GM10266 (cell line): ENCODE data around the gene CYBB.

Experiments
- DNase-seq: peaks from one replicate; pipeline ENCODE4 v3.0.0; 2012; ENCODE audit errors: extremely low spot score
- TF ChIP-seq, protein P1 (sequence below): IDR thresholded peaks from 2 replicates; pipeline ENCODE4 v1.5.1; 2012; ENCODE audit warnings: mild to moderate bottlenecking, low read depth; ENCODE audit not compliant: control insufficient read depth, insufficient read depth; ENCODE audit errors: missing control alignments

The CYBB gene

DNA sequence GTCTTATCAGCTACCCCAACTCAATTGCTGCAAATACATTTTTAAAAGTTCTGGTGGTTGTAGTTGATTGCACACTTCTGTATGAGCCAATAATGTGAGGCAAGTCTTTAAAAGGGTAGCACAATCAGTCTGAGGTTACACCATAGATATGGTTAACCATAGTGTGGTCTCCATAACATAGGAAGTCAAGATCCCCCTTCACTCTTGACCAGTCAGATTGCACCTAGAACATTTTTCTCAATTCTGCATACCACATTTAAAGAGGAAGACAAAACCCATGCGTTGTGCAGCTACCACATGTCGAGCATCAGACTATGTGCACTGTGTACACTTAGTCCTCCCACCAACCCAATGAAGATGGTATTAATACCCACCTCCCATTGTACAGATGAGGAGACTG is 26.5 kb upstream of the CYBB start:
- TF ChIP-seq, protein P1, sequence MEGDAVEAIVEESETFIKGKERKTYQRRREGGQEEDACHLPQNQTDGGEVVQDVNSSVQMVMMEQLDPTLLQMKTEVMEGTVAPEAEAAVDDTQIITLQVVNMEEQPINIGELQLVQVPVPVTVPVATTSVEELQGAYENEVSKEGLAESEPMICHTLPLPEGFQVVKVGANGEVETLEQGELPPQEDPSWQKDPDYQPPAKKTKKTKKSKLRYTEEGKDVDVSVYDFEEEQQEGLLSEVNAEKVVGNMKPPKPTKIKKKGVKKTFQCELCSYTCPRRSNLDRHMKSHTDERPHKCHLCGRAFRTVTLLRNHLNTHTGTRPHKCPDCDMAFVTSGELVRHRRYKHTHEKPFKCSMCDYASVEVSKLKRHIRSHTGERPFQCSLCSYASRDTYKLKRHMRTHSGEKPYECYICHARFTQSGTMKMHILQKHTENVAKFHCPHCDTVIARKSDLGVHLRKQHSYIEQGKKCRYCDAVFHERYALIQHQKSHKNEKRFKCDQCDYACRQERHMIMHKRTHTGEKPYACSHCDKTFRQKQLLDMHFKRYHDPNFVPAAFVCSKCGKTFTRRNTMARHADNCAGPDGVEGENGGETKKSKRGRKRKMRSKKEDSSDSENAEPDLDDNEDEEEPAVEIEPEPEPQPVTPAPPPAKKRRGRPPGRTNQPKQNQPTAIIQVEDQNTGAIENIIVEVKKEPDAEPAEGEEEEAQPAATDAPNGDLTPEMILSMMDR, result no peak
- no peak for DNase-seq

DNA sequence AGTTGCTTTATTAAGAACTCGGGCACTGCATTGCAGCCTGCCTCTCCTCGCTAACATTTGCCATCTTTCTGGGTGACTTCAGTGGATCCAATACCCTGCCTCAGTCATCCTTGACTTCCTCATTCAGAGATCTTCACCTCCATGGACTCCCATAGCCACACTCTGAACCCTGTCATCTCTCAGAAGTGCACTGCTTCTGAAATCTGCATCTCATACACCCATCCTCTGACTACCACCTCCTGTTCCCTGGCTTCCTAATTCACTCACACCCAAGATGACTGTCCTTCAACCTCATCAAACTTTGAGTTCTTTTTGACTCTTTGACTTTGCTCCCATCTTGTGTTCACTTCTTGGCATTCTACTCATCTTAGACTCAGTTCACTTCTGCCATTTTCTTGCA is 25.3 kb upstream of the CYBB start:
- TF ChIP-seq, protein P1, result no peak
- no peak for DNase-seq

DNA sequence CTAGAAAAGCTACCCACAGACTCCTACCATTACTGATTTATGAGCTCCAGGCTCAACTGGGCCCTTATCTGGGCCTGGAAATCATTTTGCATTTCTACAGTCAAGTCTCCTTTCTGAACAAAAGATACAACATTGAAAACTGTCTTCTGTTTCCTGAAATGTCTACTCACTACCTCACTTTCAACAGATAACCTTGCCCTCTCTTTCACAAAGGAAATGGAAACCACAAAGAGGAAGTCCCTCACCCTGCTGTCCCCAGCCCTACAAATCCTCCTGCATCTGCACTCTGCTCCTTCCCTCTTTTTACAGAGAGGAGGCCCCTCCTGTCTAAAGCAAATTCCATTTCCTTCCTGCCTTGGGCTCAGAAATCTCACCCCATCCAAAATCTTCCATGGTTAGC is 24.8 kb upstream of the CYBB start:
- TF ChIP-seq, protein P1, result no peak
- peak; percentile 24 for DNase-seq

DNA sequence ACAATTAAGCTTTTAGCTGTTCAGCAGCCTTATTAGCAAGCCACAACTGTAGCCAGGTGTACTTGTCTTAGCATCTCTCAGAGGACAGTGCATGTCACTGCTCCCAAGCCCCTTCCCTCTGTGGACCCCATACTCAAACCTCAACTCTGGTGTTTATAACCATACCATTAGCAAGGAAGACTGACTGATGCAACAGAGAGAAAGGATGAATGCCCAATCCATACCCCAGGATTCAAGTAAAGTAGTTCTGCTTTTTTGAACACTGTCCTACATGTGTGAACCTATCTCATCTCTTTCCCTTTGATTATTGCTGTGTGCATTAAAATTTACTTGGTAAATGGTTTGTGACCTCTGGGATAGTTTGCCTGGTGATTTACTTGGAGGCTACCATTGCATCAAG is 22.8 kb upstream of the CYBB start:
- no peak for DNase-seq
- TF ChIP-seq, protein P1, result no peak

DNA sequence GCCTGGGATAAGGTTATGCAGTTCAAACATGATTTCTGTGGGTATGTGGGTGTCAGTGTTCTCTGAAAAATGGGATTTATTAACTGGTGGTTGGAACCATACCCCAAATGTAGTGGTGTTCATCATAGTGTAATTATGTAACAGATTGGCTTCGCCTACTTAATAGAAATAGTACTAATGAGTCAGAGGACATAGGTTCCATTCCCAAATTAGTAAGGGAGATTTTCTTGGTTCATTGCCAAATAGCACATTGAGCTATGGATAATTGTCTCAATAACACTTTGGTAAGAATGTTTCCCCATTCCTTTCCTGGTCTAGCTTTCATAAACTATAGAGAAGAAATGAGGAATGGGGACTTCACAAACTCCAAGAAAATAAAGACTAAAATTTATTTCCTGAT is 20.5 kb upstream of the CYBB start:
- TF ChIP-seq, protein P1, result no peak
- no peak for DNase-seq

DNA sequence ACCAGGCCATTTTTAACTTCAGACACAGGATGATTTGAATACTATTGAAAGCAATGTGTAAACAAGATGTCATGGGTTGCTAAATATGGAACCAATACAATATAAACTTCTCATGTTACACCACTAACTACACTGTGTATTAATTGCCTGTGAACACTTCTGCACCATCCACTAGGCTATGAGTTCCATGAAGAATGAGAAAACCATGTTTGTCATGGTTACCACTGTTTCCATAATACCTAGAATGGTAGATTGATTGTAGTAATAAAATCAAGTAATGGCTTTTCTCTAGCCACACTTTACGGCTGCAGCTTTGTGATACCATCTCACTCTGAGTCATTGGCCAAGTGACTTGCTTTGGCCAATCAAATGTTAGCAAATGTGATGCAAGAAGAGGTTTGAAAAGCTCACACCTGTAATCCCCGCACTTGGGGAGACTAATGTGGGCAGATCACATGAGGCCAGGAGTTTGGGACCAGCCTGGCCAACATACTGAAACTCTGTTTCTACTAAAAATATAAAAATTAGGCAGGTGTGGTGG is 19.9 kb upstream of the CYBB start:
- DNase-seq, result no peak
- TF ChIP-seq, protein P1, result no peak

DNA sequence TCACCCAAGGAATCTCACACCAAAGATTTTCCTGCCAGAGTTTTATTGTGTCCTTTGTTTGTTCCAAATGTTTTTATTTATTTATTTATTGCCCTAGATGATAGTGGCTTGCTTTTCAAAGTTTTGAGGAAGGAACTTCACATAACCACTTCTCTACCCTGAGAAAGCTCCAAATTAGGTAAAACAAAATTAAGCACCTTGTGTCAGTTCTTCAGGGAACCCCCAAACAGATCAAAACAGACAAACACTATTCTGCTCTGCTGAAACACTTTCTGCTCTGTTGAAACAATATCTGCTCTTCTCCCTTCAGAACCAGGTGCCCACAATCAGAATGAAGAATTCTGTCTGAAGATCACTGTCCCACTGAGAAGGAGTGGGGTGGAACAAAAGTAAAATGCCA is 16.5 kb upstream of the CYBB start:
- TF ChIP-seq, protein P1, result no peak
- DNase-seq, result no peak

DNA sequence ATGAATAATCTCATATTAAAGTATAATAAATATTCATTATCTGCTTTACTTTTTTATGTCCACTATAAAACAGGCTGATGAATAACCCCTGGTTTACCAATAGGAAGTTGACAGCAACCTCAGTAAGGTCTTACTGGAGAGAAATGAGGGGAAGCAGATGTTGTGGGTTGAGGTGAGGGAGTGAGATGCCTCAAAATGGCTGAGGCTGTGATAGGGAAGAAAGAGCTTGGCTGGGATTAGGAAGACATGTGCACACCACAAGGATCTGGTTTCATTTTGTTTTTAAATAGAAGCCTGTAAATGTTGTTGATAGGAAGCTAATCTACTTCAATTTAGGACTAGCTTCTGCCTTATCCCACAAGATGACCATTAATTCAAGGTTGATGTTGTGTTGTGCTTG is 14.4 kb upstream of the CYBB start:
- no peak for DNase-seq
- TF ChIP-seq, protein P1, result no peak
